GM23338 (cell line): ENCODE results near the gene AGAP1. TPM values are rescaled to one million over a fixed set of nuclear protein-coding genes. Genes with fewer than 3 reads are reported as not detected.

Source experiments
- ATAC-seq: fragments of 200-7000 bp; cut with Tn5 transposase; 3 replicates; pipeline ENCODE4 v1.9.1; 2020
- DNase-seq: peaks from one replicate; pipeline ENCODE4 v3.0.0-alpha.2; 2015; ENCODE audit warnings: low spot score
- H2AFZ ChIP-seq: fragments of 200-600 bp; sonication (generic); 2 replicates; pipeline ENCODE4 v1.8.0; 2016; ENCODE audit warnings: antibody characterized with exemption, mild to moderate bottlenecking, moderate library complexity
- H3F3A ChIP-seq: fragments of 200-600 bp; sonication (generic); replicated peaks from 2 replicates; pipeline ENCODE4 v1.8.0; 2017; ENCODE audit warnings: antibody characterized with exemption, mixed run types, low read depth
- H3K27ac ChIP-seq: fragments of 200-600 bp; sonication (generic); 2 replicates; pipeline ENCODE4 v1.6.1; 2016; ENCODE audit warnings: low read depth
- H3K27me3 ChIP-seq: fragments of 200-600 bp; sonication (generic); 2 replicates; pipeline ENCODE4 v1.8.0; 2016; ENCODE audit warnings: mild to moderate bottlenecking, mixed run types, moderate library complexity; ENCODE audit not compliant: insufficient read depth
- H3K36me3 ChIP-seq: fragments of 200-600 bp; sonication (generic); 2 replicates; pipeline ENCODE4 v1.8.0; 2016; ENCODE audit warnings: mild to moderate bottlenecking; ENCODE audit not compliant: insufficient read depth
- H3K4me1 ChIP-seq: fragments of 200-600 bp; sonication (generic); 2 replicates; pipeline ENCODE4 v1.8.0; 2016; ENCODE audit warnings: mild to moderate bottlenecking, moderate library complexity; ENCODE audit not compliant: insufficient read depth
- H3K4me2 ChIP-seq: fragments of 200-600 bp; sonication (generic); 2 replicates; pipeline ENCODE4 v1.7.1; 2017; ENCODE audit warnings: mixed run types
- H3K4me3 ChIP-seq: fragments of 200-600 bp; sonication (generic); 2 replicates; pipeline ENCODE4 v1.6.1; 2016; ENCODE audit warnings: mixed run types
- H3K79me2 ChIP-seq: fragments of 200-600 bp; sonication (generic); replicated peaks from 2 replicates; pipeline ENCODE4 v1.8.0; 2017; ENCODE audit warnings: mild to moderate bottlenecking; ENCODE audit not compliant: insufficient read depth
- H3K9me2 ChIP-seq: fragments of 200-600 bp; sonication (generic); 2 replicates; pipeline ENCODE4 v1.8.0; 2017; ENCODE audit not compliant: insufficient read depth
- H4K20me1 ChIP-seq: fragments of 200-600 bp; sonication (generic); replicated peaks from 2 replicates; pipeline ENCODE4 v1.8.0; 2017; ENCODE audit warnings: mild to moderate bottlenecking; ENCODE audit not compliant: insufficient read depth
- H3K27ac Mint-ChIP-seq: 2 replicates; pipeline ENCODE4 v1.8.0; 2020; ENCODE audit warnings: inconsistent platforms, mild to moderate bottlenecking, moderate library complexity, mixed read lengths
- H3K27me3 Mint-ChIP-seq: 3 replicates; pipeline ENCODE4 v1.8.0; 2022; ENCODE audit warnings: low read depth, mild to moderate bottlenecking, moderate library complexity, mixed read lengths, inconsistent platforms; ENCODE audit not compliant: insufficient read depth, poor library complexity
- H3K36me3 Mint-ChIP-seq: 3 replicates; pipeline ENCODE4 v1.8.0; 2021; ENCODE audit warnings: low read depth, mild to moderate bottlenecking, inconsistent platforms, moderate library complexity, mixed read lengths
- H3K4me1 Mint-ChIP-seq: 3 replicates; pipeline ENCODE4 v1.8.0; 2020; ENCODE audit warnings: mild to moderate bottlenecking, inconsistent platforms, mixed read lengths
- H3K4me3 Mint-ChIP-seq: 3 replicates; pipeline ENCODE4 v1.8.0; 2021; ENCODE audit warnings: moderate library complexity, mild to moderate bottlenecking, inconsistent platforms, mixed read lengths
- H3K9me3 Mint-ChIP-seq: 3 replicates; pipeline ENCODE4 v1.8.0; 2020; ENCODE audit warnings: moderate library complexity, mild to moderate bottlenecking, inconsistent platforms, mixed read lengths
- CREB1 ChIP-seq: fragments of 250-450 bp; sonication (Bioruptor Pico); IDR thresholded peaks from 2 replicates; pipeline ENCODE4 v1.5.0; 2020; ENCODE audit warnings: low read depth, mild to moderate bottlenecking, moderate library complexity
- CTCF ChIP-seq, 2 experiments: fragments of 200-600 bp in 1 of 2; sonication (generic) in 1 of 2; conservative IDR thresholded peaks; 2 replicates each; pipeline versions ENCODE4 v1.5.1 to v1.6.1; 2016 to 2017; ENCODE audit warnings: antibody characterized with exemption in 2 of 2, low read depth in 2 of 2, mild to moderate bottlenecking in 2 of 2, moderate library complexity in 1 of 2
- EZH2 ChIP-seq: fragments of 200-600 bp; sonication (generic); IDR thresholded peaks from one replicate; pipeline ENCODE4 v1.8.0; 2017; ENCODE audit warnings: antibody characterized with exemption, mild to moderate bottlenecking, low read depth; ENCODE audit not compliant: unreplicated experiment
- EZH2phosphoT487 ChIP-seq: fragments of 200-600 bp; sonication (generic); IDR thresholded peaks from one replicate; pipeline ENCODE4 v1.8.1; 2018; ENCODE audit warnings: antibody characterized with exemption; ENCODE audit not compliant: unreplicated experiment
- JUNB ChIP-seq: IDR thresholded peaks from one replicate; pipeline ENCODE4 v1.6.1; 2016; ENCODE audit warnings: antibody characterized with exemption; ENCODE audit not compliant: unreplicated experiment
- NANOG ChIP-seq: IDR thresholded peaks from 2 replicates; pipeline ENCODE4 v1.6.1; 2016; ENCODE audit warnings: antibody characterized with exemption, borderline replicate concordance
- POLR2AphosphoS5 ChIP-seq: IDR thresholded peaks from 2 replicates; pipeline ENCODE4 v1.6.1; 2016; ENCODE audit warnings: antibody characterized with exemption, low read depth
- REST ChIP-seq: IDR thresholded peaks from one replicate; pipeline ENCODE4 v1.6.1; 2018; ENCODE audit warnings: antibody characterized with exemption; ENCODE audit not compliant: unreplicated experiment
- STAT1 ChIP-seq: IDR thresholded peaks from one replicate; pipeline ENCODE4 v1.6.1; 2016; ENCODE audit warnings: antibody characterized with exemption; ENCODE audit not compliant: unreplicated experiment
- ZNF114 ChIP-seq: fragments of 250-450 bp; sonication (Bioruptor Pico); IDR thresholded peaks from 2 replicates; pipeline ENCODE4 v1.5.0; 2020; ENCODE audit warnings: mild to moderate bottlenecking, moderate library complexity
- ZNF331 ChIP-seq: fragments of 250-450 bp; sonication (Bioruptor Pico); IDR thresholded peaks from 2 replicates; pipeline ENCODE4 v1.5.0; 2020; ENCODE audit warnings: low read depth, mild to moderate bottlenecking, moderate library complexity
- ZNF462 ChIP-seq: fragments of 250-450 bp; sonication (Bioruptor Pico); IDR thresholded peaks from 2 replicates; pipeline ENCODE4 v1.5.0; 2020; ENCODE audit warnings: mild to moderate bottlenecking, moderate library complexity
- polyA plus RNA-seq: library from polyadenylated mRNA; unstranded; fragments of >200 nt; fragmentation: Nextera tagmentation; extraction: Ambion mirVana; gene quantifications from 2 replicates; pipeline ENCODE4 v1.2.1, GENCODE V29; 2016
- total RNA-seq: library from RNA; depleted of rRNA; stranded (reverse); fragments of >200 nt; shearing (Covaris generic); gene quantifications from 2 replicates; pipeline ENCODE4 v1.2.3, GENCODE V29; 2014
- TF ChIP-seq, protein P1 (sequence below): IDR thresholded peaks from 2 replicates; pipeline ENCODE4 v1.6.1; 2016; ENCODE audit warnings: antibody characterized with exemption

AGAP1 gene
- total and polyA plus RNA-seq, 2 experiments from 2014 or later = 13.3 to 27.9 TPM

GRCh38 chr2:235516257-235516656 lies 22.4 kb downstream of the AGAP1 start:
- no peaks in the 10 kb centered on the region for H3K9me2 ChIP-seq
- H3K36me3 ChIP-seq = no peaks in the 10 kb centered on the region
- H3K27ac ChIP-seq = no peak overlapping the region
- peaks cover 100% of the 10 kb centered on the region for H3K79me2 ChIP-seq
- ATAC-seq = no peak
- peaks cover 16% of the 10 kb centered on the region for H3K4me1 ChIP-seq
- H4K20me1 ChIP-seq = peaks cover 12% of the 10 kb centered on the region
- H3K36me3 Mint-ChIP-seq = peaks cover 21% of the 10 kb centered on the region
- H2AFZ ChIP-seq = no peak overlapping the region
- no peak overlapping the region for H3K4me2 ChIP-seq
- DNase-seq = no peak
- H3K4me1 Mint-ChIP-seq = peaks cover 22% of the 10 kb centered on the region
- peaks cover 13% of the 10 kb centered on the region for H3K27me3 Mint-ChIP-seq
- H3K9me3 Mint-ChIP-seq = peaks cover 15% of the 10 kb centered on the region
- no peak overlapping the region for H3K27ac Mint-ChIP-seq
- H3K4me3 ChIP-seq = no peak overlapping the region
- no peaks in the 10 kb centered on the region for H3F3A ChIP-seq
- H3K4me3 Mint-ChIP-seq = no peak overlapping the region
- no peaks in the 10 kb centered on the region for H3K27me3 ChIP-seq
- TF ChIP-seq EZH2phosphoT487 = no peak
- no peak for TF ChIP-seq ZNF331 (CRISPR knock-in tag)
- no peak for TF ChIP-seq EZH2
- no peak for TF ChIP-seq ZNF114 (CRISPR knock-in tag)
- TF ChIP-seq STAT1 = no peak
- no peak for TF ChIP-seq JUNB
- TF ChIP-seq, protein P1, sequence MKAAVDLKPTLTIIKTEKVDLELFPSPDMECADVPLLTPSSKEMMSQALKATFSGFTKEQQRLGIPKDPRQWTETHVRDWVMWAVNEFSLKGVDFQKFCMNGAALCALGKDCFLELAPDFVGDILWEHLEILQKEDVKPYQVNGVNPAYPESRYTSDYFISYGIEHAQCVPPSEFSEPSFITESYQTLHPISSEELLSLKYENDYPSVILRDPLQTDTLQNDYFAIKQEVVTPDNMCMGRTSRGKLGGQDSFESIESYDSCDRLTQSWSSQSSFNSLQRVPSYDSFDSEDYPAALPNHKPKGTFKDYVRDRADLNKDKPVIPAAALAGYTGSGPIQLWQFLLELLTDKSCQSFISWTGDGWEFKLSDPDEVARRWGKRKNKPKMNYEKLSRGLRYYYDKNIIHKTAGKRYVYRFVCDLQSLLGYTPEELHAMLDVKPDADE = no peak
- TF ChIP-seq CTCF (conservative IDR thresholded peaks at IDR 0.05; ENCODE audit: low read depth in 2 of 2) = no peak
- no peak for TF ChIP-seq CREB1
- no peak for TF ChIP-seq POLR2AphosphoS5
- TF ChIP-seq ZNF462 = no peak
- no peak for TF ChIP-seq NANOG
- no peak for TF ChIP-seq REST
